Right atrium auricular region (tissue), 2 donors: Measurements from ENCODE around the gene GLRA3. TPM values are rescaled to one million over a fixed set of nuclear protein-coding genes. Genes with fewer than 3 reads are reported as not detected.

Source experiments
- DNase-seq: peaks from one replicate; pipeline ENCODE4 v3.0.0-alpha.2; 2019; ENCODE audit warnings: low spot score
- H3K27ac ChIP-seq, 2 donors: fragments of 200-600 bp; sonication (generic); 1 replicate in 1 of 2; 2 replicates in 1 of 2; pipeline ENCODE4 v1.5.1; 2016 to 2019
- H3K27me3 ChIP-seq, 2 donors: fragments of 200-600 bp; sonication (generic); one replicate each; pipeline versions ENCODE4 v1.5.1 to v1.6.0; 2017 to 2019
- H3K36me3 ChIP-seq: fragments of 200-600 bp; sonication (generic); one replicate; pipeline ENCODE4 v1.5.1; 2016
- H3K4me1 ChIP-seq, 2 donors: fragments of 200-600 bp; sonication (generic); one replicate each; pipeline versions ENCODE4 v1.5.1 to v1.6.0; 2017 to 2019
- H3K4me3 ChIP-seq, 2 donors: fragments of 200-600 bp; sonication (generic); 1 replicate in 1 of 2; 2 replicates in 1 of 2; pipeline ENCODE4 v1.5.1; 2017 to 2019; ENCODE audit warnings: mild to moderate bottlenecking in 1 of 2, moderate library complexity in 1 of 2
- H3K9me3 ChIP-seq, 2 donors: fragments of 200-600 bp; sonication (generic); one replicate each; pipeline ENCODE4 v1.5.1; 2019
- CTCF ChIP-seq, 2 donors: fragments of 200-600 bp; sonication (generic); IDR thresholded peaks; one replicate each; pipeline ENCODE4 v1.5.1; 2019; ENCODE audit warnings: antibody characterized with exemption in 2 of 2
- total RNA-seq, 2 donors: library from RNA; depleted of rRNA; stranded (reverse); fragments of >200 nt; gene quantifications; one replicate each; pipeline ENCODE4 v1.1.0, GENCODE V29; 2016

GLRA3 gene
- total RNA-seq, 2 donors from 2014 or later, result not detected

- peaks cover 0 to 3% of the 10 kb centered on the region in 2 donors for H3K4me1 ChIP-seq
- no peaks in the 10 kb centered on the region for H3K27me3 ChIP-seq
- no peaks in the 10 kb centered on the region for H3K9me3 ChIP-seq
- H3K4me3 ChIP-seq, result no peak overlapping the region
- DNase-seq, result no peak
- no peaks in the 10 kb centered on the region for H3K36me3 ChIP-seq
- no peak overlapping the region for H3K27ac ChIP-seq
- no peak for TF ChIP-seq CTCF (IDR thresholded peaks at IDR 0.05)
Observed at GRCh38 chr4:174592256-174592984, 236.6 kb downstream of the GLRA3 start.

GRCh38 chr4:174591243-174592021 lies 237.6 kb downstream of the GLRA3 start:
- no peak for TF ChIP-seq CTCF (IDR thresholded peaks at IDR 0.05)
- DNase-seq, result no peak
- no peaks in the 10 kb centered on the region for H3K36me3 ChIP-seq
- no peak overlapping the region for H3K27ac ChIP-seq
- peaks cover 0 to 3% of the 10 kb centered on the region in 2 donors for H3K4me1 ChIP-seq
- H3K27me3 ChIP-seq, result no peaks in the 10 kb centered on the region
- no peaks in the 10 kb centered on the region for H3K9me3 ChIP-seq
- H3K4me3 ChIP-seq, result no peak overlapping the region

GRCh38 chr4:174590336-174590735 lies 238.7 kb downstream of the GLRA3 start:
- no peak for TF ChIP-seq CTCF (IDR thresholded peaks at IDR 0.05)
- Histone ChIP-seq H3K36me3 (no peaks in the 10 kb centered on the region), H3K4me3 (no peak overlapping the region), H3K27ac (no peak overlapping the region), H3K4me1 (peaks cover 0 to 3% of the 10 kb centered on the region in 2 donors), H3K27me3 (no peaks in the 10 kb centered on the region), H3K9me3 (no peaks in the 10 kb centered on the region)
- no peak for DNase-seq

Other genes starting within 250 kb of the GLRA3 start
- gene ADAM29, start 89.1 kb upstream of the GLRA3 start, total RNA-seq, result not detected